HUDEP-2 (cell line): ENCODE results near the gene TRMT2B.
"Not testable (repeated sequence)": the region's sequence is repeated elsewhere in the genome, so short reads cannot be mapped to it uniquely, and the experiment has no call there.

ENCODE experiments used
- DNase-seq, 76 experiments: peaks; one replicate each; lab custom pipeline; 2025; ENCODE audit not compliant: unreplicated experiment in 76 of 76; lab: John Stamatoyannopoulos, UW

The TRMT2B gene

DNA sequence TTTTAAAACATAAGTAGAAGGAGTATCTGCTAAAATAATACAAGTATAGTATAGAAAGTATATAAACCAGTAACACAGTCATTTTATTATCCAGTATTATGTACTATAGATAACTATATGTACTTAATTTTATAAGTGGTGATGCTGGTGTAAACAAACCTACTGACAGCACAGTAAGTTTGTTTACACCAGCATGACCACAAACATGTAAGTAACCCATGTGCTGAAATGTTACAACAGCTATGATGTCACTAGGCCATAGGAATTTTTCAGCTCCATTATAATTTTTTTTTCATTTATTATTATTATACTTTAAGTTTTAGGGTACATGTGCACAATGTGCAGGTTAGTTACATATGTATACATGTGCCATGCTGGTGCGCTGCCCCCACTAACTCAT lies 39.9 kb downstream of the TRMT2B start:
- not testable (repeated sequence) for DNase-seq

DNA sequence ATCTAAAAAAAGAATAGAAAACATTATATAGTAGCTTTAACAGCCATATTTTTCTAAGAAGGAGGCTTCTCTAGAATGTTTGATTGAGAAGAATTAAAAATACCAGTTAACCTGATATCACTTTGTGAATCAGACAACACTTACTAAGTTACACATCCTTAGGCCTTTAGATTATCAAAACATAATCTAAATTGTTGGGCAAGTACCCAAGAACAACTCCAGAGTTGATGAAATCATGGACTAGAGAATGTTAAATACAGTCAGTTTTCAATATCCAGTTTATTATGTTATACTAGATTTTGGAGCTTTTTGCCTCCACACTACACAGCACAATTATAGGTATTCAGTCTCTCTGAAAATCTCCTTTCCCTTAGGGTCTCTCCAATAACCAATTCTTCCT lies 42.8 kb downstream of the TRMT2B start:
- no peak for DNase-seq

DNA sequence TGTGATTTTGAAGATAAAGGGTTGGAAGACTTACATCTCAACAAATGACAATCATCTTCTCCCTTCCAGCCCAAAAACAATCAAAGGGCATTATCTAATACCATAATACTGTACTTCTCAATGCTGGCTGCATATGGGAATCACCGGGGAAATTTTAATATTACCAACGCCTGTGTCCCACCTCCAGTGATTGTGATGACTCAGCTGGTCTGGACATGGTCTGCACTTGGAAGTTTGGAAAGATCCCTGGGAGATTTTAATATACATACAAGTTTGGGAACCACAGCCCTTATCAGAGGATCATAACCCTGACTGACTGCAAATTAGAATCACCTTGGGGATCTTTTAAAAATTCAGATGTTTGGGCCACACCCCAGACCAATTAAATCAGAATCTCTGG lies 52.5 kb downstream of the TRMT2B start:
- DNase-seq: no peak

DNA sequence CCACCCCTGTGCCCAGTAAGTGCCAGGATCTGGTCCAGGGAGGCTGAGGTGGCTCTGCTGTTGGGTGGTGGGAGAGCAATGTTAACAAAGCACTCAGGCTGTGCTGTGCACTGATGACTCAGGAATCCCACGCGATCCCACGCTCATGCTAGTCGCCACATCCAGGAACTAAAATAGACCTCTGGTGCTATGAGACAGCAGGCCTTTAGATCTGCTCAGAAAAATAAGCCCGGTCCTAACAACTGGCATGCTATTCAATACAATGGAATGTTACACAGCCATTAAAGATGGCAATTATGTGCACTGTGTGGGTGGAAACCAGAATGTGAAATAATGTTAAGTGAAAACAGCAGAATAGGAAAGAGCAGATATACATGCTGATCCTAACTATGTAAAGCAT lies 56.4 kb downstream of the TRMT2B start:
- DNase-seq: no peak

DNA sequence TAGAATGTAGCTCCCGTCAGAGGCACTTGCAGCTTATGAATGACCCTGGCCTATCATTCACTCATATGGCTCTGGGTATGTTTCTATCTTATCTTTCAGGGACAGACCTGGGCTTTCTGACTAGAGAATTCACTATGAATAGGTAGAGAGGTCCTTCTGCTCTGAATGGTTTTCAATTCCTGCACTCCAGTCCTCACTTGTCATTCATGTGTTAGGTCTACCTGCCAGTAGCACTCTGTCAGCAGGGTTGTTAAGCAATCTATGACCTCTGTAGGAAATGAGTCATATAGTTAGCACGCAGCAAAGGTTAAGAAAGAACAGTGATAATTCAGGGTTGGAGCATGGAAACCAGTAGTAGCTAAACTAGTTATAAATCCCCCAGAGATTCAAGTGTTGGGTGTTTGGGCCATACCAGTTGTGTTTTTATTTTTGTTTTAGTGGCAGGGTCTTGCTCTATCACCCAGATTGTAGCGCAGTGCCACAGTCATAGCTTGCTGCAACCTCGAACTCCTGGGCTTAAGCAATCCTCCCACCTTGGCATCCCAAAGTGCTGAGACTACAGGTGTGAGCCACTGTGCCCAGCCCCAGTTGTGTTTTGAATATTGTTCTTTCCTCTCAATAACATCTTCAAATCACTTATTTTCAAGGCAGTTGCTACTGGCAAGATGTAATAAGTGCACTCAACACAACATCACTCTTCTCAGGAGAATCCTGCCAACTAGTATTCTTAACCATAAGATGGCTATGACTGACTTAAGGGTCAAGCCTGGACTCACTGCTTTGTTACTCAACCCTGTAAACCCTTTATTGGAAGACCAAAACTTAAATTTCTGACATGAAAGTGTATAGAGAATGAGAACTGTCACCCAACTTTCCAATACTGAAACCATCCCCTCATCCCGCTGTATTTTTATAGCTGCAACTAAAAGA lies 57.3 kb downstream of the TRMT2B start:
- DNase-seq: peak in 22 of 76 experiments; percentile 0 to 42 (median 6)

DNA sequence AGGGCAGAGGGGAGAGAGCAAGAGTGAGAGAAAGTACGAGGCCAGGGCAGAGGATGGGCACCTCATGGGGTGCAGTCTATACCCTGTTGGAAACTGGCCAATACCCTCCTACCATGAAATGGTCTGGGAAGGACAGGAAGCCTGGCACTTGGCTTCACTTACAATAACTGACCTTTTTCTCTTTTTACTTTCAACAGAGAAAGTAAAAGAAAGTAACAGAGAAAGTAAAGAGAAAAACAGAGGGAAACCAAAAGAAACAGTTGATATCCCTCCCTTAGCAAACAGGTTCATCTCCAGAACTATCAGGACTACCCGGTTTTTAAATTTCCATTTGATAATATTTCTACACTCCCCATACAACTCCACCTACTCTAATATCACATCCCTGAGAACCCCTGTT lies 61.8 kb downstream of the TRMT2B start:
- no peak for DNase-seq

DNA sequence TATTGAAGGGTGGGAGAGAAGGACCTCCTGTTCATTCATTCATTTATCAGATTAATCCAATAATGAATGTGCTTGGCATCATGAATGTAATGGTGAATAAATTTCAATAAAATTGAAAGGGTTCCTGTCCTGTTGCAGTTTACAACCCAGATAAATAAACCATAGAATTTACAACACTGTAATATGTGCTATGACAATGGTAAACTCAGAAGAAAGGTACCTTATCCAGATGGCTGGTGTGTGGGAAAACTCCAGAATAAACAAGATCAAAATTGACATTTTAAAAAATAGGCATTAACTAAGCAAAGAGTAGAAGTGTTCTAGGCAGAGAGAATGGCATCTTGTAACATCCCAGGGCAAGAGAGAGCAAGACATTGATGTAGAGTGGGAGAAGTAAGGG lies 67.1 kb downstream of the TRMT2B start:
- no peak for DNase-seq

DNA sequence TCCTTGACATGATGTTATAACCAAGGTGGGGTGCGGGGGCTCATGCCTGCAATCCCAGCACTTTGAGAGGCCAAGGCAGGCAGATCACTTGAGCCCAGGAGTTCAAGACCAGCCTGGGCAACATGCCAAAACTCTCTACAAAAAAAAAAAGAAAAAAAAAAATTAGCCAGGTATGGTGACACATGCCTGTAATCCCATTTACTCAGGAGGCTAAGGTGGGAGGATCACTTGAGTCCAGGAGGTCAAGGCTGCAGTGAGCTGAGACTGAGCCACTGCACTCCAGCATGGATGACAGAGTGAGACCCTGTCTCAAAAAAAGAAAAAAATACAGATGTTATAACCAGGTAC lies 70.4 kb downstream of the TRMT2B start:
- not testable (repeated sequence) for DNase-seq

DNA sequence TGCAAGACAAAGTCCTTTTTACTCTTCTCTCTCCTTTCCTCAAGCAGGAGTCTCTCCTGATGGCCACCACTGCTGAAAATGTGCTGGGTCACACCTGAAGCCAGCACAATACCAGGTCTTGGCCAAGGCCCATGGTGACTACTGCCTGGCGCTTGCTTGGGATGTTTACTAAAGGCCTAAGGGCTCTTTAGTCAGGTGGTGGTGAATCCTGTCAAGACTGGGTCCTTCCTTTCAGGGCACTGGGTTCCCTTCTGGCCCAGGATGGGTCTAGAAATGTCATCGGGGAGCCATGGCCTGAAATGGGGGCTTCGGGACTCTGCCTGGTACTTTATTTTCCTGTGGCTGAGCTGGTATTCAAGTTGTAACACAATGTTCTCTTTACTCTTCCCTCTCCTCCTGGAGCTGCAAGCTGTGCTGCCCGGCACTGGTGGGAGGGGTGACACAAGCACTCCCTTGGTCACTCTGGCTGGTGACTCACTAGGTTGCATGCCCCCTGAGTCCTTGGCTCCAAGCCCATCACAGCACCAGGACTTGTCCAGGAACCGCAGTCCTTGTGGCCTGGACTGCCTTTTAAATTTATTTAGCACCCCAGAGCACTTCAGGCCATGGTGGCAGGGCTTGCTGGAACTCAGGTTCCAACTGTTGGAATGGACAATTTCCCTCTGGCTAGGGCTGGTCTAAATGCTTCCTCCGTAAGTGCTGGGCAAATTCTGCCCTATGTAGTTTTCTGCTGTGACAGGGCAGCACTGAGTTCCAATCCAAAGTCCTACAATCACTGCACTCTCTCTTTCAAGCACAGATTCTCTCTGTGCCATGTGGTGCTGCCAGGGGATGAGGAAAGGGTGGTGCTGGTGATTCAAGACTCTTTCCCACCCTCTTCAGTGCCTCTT lies 71.1 kb downstream of the TRMT2B start:
- peak in 3 of 76 experiments; percentile 0 to 10 (median 1) for DNase-seq

DNA sequence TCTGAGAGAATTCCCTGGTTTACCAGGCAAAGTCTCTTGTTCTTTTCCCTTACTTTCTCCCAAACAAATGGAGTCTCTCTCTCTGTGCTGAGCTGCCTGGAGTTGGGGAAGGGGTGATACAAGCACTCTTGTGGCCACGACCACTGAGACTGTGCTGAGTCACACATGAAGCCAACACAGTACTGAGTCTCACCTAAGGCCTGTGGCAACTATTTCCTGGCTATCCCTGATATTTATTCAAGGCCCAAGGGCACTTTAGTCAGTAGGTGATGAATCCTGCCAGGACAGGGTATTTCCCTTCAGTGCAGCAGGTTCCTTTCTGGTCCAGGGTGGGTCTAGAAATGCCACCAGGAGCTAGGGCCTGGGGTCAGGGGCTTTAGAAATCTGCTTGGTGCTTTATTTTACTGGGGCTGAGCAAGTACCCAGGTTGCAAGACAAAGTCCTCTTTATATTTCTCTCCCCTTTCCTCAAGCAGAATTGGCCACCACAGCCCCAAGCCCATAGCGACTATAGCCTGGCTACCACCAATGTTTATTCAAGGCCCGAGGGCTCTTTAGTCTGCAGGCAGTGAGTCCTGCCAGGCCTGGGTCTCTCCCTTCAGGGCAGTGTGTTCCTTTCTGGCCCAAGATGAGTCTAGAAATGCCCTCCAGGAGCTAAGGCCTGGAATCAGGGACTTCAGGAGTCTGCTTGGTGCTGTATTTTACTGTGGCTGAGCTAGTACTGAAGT lies 71.9 kb downstream of the TRMT2B start:
- DNase-seq: no peak

DNA sequence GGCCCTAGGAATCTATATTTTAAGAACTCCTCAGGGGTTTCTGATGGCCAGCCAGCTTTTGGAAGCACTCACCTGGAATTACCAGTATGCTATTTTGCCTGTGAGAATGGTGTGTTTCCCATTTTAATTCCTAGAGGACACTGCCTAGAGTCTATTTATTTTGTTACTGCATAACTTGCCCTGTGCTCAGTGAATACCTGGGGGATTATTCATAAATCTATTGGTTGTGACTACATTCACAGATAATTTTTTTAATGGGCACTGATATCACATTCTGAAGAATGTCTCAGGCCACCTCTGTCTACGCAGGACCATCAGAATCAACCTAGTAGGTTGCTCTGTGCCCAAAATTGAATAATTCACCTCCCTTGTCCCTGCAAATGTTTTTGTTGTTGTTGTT lies 75.7 kb downstream of the TRMT2B start:
- no peak for DNase-seq

DNA sequence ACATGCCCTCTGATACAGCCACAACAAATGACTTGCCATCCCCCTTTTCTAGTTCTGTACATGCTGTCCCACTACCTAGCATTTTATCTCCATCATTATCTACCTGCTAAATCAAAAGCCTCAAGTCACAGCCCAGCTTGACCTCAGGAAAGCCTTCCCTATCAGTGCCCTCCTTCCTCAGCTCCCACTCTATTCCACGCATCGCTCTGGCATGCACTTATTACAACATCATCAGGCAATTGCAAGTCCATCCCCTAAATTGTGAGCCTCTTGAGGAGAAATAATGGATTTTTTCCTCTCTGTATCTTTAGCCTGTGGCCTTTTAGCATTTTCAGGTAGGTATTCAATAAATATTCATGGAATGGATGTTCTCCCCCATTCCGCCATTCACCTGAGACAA lies 76.7 kb downstream of the TRMT2B start:
- DNase-seq: no peak

DNA sequence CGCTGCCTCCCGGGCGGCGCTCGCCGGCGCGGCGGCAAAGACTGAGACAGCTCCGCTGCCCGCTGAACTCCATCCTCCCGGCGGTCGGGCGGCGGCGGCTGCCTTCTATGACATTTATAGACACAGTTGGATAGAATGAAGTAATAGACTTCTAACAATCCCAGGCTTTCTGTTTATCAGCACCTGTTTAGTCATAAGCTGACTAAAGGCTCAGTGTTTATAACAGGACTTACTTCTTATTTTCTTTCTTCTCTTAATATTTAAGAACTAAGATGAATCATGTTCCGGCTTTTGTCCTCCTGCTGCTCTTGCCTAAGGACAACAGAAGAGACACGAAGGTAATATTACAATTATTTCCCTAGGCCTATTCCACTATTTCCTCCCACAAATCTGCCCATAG lies 78.5 kb downstream of the TRMT2B start:
- no peak for DNase-seq

DNA sequence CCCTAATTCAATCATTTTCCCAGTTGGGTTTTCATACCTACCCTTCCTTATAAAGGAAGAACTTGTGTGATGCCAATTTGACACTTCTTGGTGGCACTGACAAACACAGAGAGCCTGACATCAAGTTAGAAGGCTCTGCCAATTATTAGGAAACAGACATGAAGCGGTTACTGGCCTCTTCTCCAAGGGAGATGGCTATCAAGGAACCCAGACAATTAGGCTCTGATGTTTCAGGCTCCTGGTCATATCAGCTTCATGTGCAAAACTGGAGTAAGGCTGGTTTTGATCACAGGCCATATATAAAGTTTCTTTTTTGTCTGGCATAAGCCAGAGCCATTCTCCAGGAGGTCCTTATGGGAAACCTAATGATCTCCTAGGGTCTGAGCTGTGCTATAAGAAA lies 82.0 kb downstream of the TRMT2B start:
- DNase-seq: peak in 1 of 76 experiments; percentile 1

DNA sequence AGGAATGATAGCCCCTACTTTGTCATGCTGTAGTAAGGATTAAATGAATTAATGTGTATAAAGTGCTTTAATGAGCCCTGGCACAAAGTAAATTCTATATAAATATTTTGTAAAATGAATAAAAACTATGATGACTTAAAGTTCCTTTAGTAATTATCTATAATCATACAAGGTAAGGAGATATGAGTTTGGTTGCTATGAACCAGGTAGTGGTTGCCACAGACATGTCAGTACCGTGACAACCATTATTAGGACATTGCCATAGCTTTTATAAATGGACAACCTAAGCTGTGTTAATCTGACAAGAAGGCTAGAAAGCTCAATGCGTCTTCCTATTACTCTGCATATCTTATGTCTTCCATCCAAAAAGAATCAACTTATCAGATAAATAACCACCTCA lies 82.5 kb downstream of the TRMT2B start, which contains the start of gene ARL13A:
TSS of gene ARL13A (plus strand) at position 301 of the 400 bp plus-strand sequence. CDS start 3,982 bp downstream, outside the sequence.
- no peak for DNase-seq

DNA sequence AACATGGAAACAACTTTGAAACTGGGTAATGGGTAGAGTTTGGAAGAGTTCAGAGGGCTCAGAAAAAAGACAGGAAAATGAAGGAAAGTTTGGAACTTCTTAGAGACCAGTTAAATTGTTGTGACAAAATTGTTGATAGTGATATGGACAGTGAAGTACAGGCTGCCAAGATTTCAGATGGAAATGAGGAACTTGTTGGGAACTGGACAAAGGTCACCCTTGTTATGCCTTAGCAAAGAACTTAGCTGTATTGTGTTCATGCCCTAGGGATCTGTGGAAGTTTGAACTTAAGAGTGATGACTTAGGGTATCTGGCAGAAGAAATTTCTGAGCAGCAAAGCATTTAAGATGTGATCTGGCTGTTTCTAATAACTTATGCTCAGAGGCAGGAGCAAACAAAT lies 87.5 kb downstream of the TRMT2B start:
- DNase-seq: no peak

DNA sequence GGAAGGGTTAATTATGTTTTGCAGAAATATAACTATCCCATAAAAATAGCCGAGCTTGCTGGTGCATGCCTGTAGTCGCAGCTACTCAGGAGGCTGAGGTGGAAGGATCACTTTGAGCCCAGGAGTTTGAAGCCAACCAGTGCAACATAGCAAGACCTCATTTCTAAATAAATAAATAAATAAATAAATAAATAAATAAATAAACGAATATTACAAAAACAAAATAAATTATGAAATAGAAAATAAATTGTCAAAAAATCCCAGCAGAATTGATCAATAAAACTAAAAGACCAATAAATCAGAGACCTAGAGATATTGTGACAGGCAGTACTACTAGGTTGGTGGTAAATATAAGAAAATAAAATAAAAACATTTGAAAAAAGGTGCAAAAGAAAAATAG lies 89.1 kb downstream of the TRMT2B start:
- no peak for DNase-seq
